Brain microvascular endothelial cell (primary cell): ENCODE measurements around the gene LRRC19.
A peak's percentile ranks its signal among the peaks of the same experiment; 100 is the strongest.

Experiments
- DNase-seq: peaks from one replicate; pipeline ENCODE4 v3.0.0-alpha.2; 2020
- H3K27ac ChIP-seq: fragments of 250-450 bp; sonication (Bioruptor Pico); 2 replicates; pipeline ENCODE4 v1.5.1; 2020; ENCODE audit warnings: mild to moderate bottlenecking, moderate library complexity
- H3K27me3 ChIP-seq: fragments of 250-450 bp; sonication (Bioruptor Pico); replicated peaks from 2 replicates; pipeline ENCODE4 v1.5.1; 2020; ENCODE audit warnings: mild to moderate bottlenecking
- H3K36me3 ChIP-seq: fragments of 250-450 bp; sonication (Bioruptor Pico); replicated peaks from 2 replicates; pipeline ENCODE4 v1.5.1; 2020; ENCODE audit warnings: mild to moderate bottlenecking
- H3K4me3 ChIP-seq: 2 replicates; pipeline ENCODE4 v1.5.1; 2011; ENCODE audit warnings: low read depth, mild to moderate bottlenecking, control low read depth, low read length, moderate library complexity
- CTCF ChIP-seq: IDR thresholded peaks from 2 replicates; pipeline ENCODE4 v1.5.1; 2011; ENCODE audit warnings: low read depth, mild to moderate bottlenecking, moderate library complexity, low read length, control low read depth, inconsistent platforms; ENCODE audit errors: missing control alignments
- in situ Hi-C: cut with HindIII; loops from 2 replicates; pipeline ENCODE4 v1.10.0; 2017; ENCODE audit warnings: low sequenced_read_pairs, low pct_ligation_motif_present

LRRC19 gene

GRCh38 chr9:27019589-27019988, 14.1 kb upstream of the LRRC19 start:
- Histone ChIP-seq H3K36me3 (no peaks in the 10 kb centered on the region), H3K27me3 (no peaks in the 10 kb centered on the region), H3K4me3 (no peak overlapping the region), H3K27ac (no peak overlapping the region)
- in situ Hi-C loops = no loop called here
- DNase-seq = no peak
- no peak for TF ChIP-seq CTCF

- Histone ChIP-seq H3K4me3 (no peak overlapping the region), H3K27ac (no peak overlapping the region), H3K27me3 (no peaks in the 10 kb centered on the region), H3K36me3 (no peaks in the 10 kb centered on the region)
- TF ChIP-seq CTCF = no peak
- in situ Hi-C loops = no loop called here
- DNase-seq = no peak
Measured at GRCh38 chr9:27003426-27004077, 1.9 kb downstream of the LRRC19 start.

- no peak for TF ChIP-seq CTCF
- Histone ChIP-seq H3K4me3 (no peak overlapping the region), H3K27me3 (no peaks in the 10 kb centered on the region), H3K36me3 (no peaks in the 10 kb centered on the region), H3K27ac (no peak overlapping the region)
- in situ Hi-C loops = no loop called here
- no peak for DNase-seq
Measured at GRCh38 chr9:26995810-26996209, 9.7 kb downstream of the LRRC19 start.

- Histone ChIP-seq H3K27ac (no peak overlapping the region), H3K36me3 (peaks cover 4% of the 10 kb centered on the region), H3K4me3 (no peak overlapping the region), H3K27me3 (no peaks in the 10 kb centered on the region)
- in situ Hi-C loops = no loop called here
- no peak for DNase-seq
- no peak for TF ChIP-seq CTCF
Measured at GRCh38 chr9:26983340-26983739, 22.1 kb downstream of the LRRC19 start.

GRCh38 chr9:26975728-26976707, 29.5 kb downstream of the LRRC19 start:
- DNase-seq = peak; percentile 34
- H3K27me3 ChIP-seq = no peaks in the 10 kb centered on the region
- in situ Hi-C loops = no loop called here
- no peak overlapping the region for H3K4me3 ChIP-seq
- no peak overlapping the region for H3K27ac ChIP-seq
- no peaks in the 10 kb centered on the region for H3K36me3 ChIP-seq
- peak; percentile 74 for TF ChIP-seq CTCF
